ENCODE results near the gene EXOC3.

The EXOC3 gene

GRCh38 chr5:434443-435146, 8.4 kb upstream of the EXOC3 start:
- Histone ChIP-seq H3K27ac (no peak overlapping the region), H3K4me3 (ENCODE audit: low read depth, low read length) (no peak overlapping the region), H3K9me3 (ENCODE audit: severe bottlenecking) (no peaks in the 10 kb centered on the region), H3K36me3 (no peaks in the 10 kb centered on the region), H3K27me3 (ENCODE audit: insufficient read depth, low read depth, severe bottlenecking) (no peaks in the 10 kb centered on the region)
- DNase-seq = no peak
- TF ChIP-seq, protein P1, sequence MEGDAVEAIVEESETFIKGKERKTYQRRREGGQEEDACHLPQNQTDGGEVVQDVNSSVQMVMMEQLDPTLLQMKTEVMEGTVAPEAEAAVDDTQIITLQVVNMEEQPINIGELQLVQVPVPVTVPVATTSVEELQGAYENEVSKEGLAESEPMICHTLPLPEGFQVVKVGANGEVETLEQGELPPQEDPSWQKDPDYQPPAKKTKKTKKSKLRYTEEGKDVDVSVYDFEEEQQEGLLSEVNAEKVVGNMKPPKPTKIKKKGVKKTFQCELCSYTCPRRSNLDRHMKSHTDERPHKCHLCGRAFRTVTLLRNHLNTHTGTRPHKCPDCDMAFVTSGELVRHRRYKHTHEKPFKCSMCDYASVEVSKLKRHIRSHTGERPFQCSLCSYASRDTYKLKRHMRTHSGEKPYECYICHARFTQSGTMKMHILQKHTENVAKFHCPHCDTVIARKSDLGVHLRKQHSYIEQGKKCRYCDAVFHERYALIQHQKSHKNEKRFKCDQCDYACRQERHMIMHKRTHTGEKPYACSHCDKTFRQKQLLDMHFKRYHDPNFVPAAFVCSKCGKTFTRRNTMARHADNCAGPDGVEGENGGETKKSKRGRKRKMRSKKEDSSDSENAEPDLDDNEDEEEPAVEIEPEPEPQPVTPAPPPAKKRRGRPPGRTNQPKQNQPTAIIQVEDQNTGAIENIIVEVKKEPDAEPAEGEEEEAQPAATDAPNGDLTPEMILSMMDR (IDR thresholded peaks at IDR 0.05; ENCODE audit: low read depth, low read length) = no peak

GRCh38 chr5:435156-435790, 7.7 kb upstream of the EXOC3 start:
- Histone ChIP-seq H3K27me3 (ENCODE audit: insufficient read depth, low read depth, severe bottlenecking) (no peaks in the 10 kb centered on the region), H3K36me3 (no peaks in the 10 kb centered on the region), H3K4me3 (ENCODE audit: low read depth, low read length) (no peak overlapping the region), H3K9me3 (ENCODE audit: severe bottlenecking) (no peaks in the 10 kb centered on the region), H3K27ac (no peak overlapping the region)
- peak; percentile 6 for DNase-seq
- TF ChIP-seq, protein P1 (IDR thresholded peaks at IDR 0.05; ENCODE audit: low read depth, low read length) = no peak

GRCh38 chr5:435961-436640, 6.9 kb upstream of the EXOC3 start:
- H3K36me3 ChIP-seq = no peaks in the 10 kb centered on the region
- H3K9me3 ChIP-seq (ENCODE audit: severe bottlenecking) = no peaks in the 10 kb centered on the region
- TF ChIP-seq, protein P1 (IDR thresholded peaks at IDR 0.05; ENCODE audit: low read depth, low read length) = peak; percentile 78
- H3K27ac ChIP-seq = no peak overlapping the region
- no peak overlapping the region for H3K4me3 ChIP-seq (ENCODE audit: low read depth, low read length)
- no peaks in the 10 kb centered on the region for H3K27me3 ChIP-seq (ENCODE audit: insufficient read depth, low read depth, severe bottlenecking)
- DNase-seq = peak; percentile 59

DNA sequence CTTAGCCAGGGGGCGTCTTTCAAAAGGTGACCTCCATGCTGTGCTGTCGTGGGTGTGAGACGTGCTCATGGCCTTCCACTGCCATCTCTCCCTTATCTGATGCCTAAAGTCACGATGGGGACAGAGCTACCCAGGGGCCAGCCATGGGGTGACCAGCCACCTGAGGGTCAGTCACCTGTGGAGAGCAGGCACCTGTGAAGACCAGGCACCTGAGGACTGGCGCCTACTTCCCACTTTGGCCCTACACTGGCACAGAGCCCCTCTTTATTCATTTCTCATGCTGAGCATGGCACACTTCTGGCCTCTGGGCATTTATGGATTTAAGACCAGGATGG, 6.4 kb upstream of the EXOC3 start:
- no peak for DNase-seq
- H3K27ac ChIP-seq = no peak overlapping the region
- TF ChIP-seq, protein P1 (IDR thresholded peaks at IDR 0.05; ENCODE audit: low read depth, low read length) = no peak
- H3K27me3 ChIP-seq (ENCODE audit: insufficient read depth, low read depth, severe bottlenecking) = no peaks in the 10 kb centered on the region
- no peaks in the 10 kb centered on the region for H3K36me3 ChIP-seq
- no peak overlapping the region for H3K4me3 ChIP-seq (ENCODE audit: low read depth, low read length)
- H3K9me3 ChIP-seq (ENCODE audit: severe bottlenecking) = no peaks in the 10 kb centered on the region

GRCh38 chr5:437281-437771, 5.7 kb upstream of the EXOC3 start:
- H3K9me3 ChIP-seq (ENCODE audit: severe bottlenecking) = no peaks in the 10 kb centered on the region
- no peaks in the 10 kb centered on the region for H3K36me3 ChIP-seq
- no peak overlapping the region for H3K4me3 ChIP-seq (ENCODE audit: low read depth, low read length)
- DNase-seq = no peak
- TF ChIP-seq, protein P1 (IDR thresholded peaks at IDR 0.05; ENCODE audit: low read depth, low read length) = no peak
- no peaks in the 10 kb centered on the region for H3K27me3 ChIP-seq (ENCODE audit: insufficient read depth, low read depth, severe bottlenecking)
- no peak overlapping the region for H3K27ac ChIP-seq

All from WERI-Rb-1 (cell line).